GM18951 (cell line): ENCODE results near the gene HSF5.
"Not testable (repeated sequence)": the region's sequence is repeated elsewhere in the genome, so short reads cannot be mapped to it uniquely, and the experiment has no call there.

Experiments
- POLR2A ChIP-seq: IDR thresholded peaks from 4 replicates; pipeline ENCODE4 v1.6.1; 2011; ENCODE audit warnings: mild to moderate bottlenecking; ENCODE audit not compliant: insufficient read length, insufficient read depth; ENCODE audit errors: extremely low read depth
- in situ Hi-C: fragments of 300-500 bp; cut with MboI; formaldehyde crosslinking; loops from one replicate; pipeline ENCODE4 v1.12.0; 2022; ENCODE audit warnings: low sequenced_read_pairs, mixed read lengths, inconsistent platforms; ENCODE audit not compliant: unreplicated experiment

HSF5 gene

GRCh38 chr17:58484600-58484999, 3.6 kb downstream of the HSF5 start:
- in situ Hi-C loops, result no loop called here

GRCh38 chr17:58481798-58482197, 6.4 kb downstream of the HSF5 start:
- in situ Hi-C loops, result not testable (repeated sequence)

More at GRCh38 chr17:58484600-58484999, 3.6 kb downstream of the HSF5 start:
- no peak for TF ChIP-seq POLR2A

DNA sequence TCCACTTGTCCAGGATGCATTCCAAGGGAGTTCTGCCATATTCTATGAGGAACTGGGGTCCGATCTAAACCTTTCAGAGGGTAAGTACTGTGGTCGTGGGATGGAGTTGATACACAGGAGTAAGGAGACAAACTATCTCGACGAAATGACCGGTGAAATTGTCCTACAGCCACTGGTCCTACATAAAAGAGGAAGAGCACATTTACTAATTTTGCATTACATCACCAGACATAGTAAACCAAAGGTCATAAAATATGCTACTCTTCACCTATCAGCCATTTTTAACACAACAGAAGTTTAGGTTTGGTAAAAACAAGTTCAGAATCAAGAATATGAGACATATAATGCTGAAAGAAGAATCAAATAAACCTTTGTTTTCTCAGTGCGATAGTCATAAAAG, 8.1 kb downstream of the HSF5 start:
- in situ Hi-C loops, result no loop called here
- TF ChIP-seq POLR2A, result no peak

GRCh38 chr17:58476812-58477211, 11.4 kb downstream of the HSF5 start:
- in situ Hi-C loops, result no loop called here
- TF ChIP-seq POLR2A, result no peak

GRCh38 chr17:58475985-58476384, 12.2 kb downstream of the HSF5 start:
- in situ Hi-C loops, result no loop called here
- TF ChIP-seq POLR2A, result no peak

GRCh38 chr17:58470356-58470755, 17.9 kb downstream of the HSF5 start:
- no peak for TF ChIP-seq POLR2A
- in situ Hi-C loops, result no loop called here

- no peak for TF ChIP-seq POLR2A
- in situ Hi-C loops, result no loop called here
Observed at GRCh38 chr17:58468944-58469343, 19.3 kb downstream of the HSF5 start.

DNA sequence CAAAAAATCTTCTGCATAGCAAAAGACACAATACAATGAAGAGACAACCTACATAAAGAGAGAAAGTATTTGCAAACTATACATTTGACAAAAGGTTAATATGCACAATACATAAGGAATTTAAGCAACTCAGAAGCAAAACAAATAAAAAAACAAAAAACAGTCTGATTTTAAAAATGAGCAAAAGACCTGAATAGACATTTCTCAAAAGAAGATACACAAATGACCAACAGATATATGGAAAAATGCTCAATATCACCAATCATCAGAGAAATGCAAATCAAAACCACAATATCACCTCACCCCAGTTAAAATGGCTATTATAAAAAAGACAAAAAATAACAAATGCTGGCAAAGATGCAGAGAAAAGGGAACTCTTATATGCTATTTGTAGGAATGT, 32.7 kb downstream of the HSF5 start:
- in situ Hi-C loops, result no loop called here
- no peak for TF ChIP-seq POLR2A

DNA sequence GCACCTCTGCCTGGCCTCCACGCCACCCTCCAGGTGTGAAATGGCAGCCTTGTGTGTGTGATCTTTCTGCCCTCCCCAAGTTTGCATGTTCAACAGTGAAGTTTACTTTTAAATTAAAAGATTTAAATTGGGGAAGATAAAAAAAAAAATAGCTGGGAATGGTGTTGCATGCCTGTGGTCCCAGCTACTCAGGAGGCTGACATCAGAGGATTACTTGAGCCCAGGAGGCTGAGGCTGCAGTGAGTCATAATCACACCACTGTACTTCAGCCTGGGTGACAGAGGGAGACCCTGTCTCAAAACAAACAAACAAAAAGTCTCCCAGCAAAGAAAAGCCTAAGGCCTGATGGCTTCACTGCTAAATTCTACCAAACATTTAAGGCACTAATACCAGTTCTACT, 35.5 kb downstream of the HSF5 start:
- TF ChIP-seq POLR2A, result no peak
- in situ Hi-C loops, result no loop called here

GRCh38 chr17:58447039-58447975, 40.9 kb downstream of the HSF5 start:
- in situ Hi-C loops, result loop anchor here (5.0 kb wide), 1 partner anchor 140 kb away; no protein-coding TSS in a partner anchor
- TF ChIP-seq POLR2A, result no peak

DNA sequence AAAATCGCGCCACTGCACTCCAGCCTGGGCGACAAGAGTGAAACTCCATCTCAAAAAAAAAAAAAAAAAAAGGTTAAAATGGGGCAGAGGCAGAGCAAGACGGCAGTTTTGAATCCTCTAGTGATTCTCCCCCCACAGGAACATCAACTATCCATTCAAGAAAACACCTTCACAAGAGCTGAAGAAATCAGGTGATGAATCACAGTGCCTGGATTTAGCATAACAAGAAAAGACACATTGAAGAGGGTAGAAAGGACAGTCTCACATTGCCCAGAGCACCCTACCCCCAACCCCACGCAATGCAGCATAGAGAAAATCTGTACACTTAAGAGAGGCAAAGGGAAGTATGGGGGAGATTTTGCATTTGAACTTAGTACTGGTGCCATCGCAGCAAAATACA, 42.1 kb downstream of the HSF5 start:
- in situ Hi-C loops, result loop anchor here (5.0 kb wide), 1 partner anchor 139 kb away; no protein-coding TSS in a partner anchor
- TF ChIP-seq POLR2A, result no peak

DNA sequence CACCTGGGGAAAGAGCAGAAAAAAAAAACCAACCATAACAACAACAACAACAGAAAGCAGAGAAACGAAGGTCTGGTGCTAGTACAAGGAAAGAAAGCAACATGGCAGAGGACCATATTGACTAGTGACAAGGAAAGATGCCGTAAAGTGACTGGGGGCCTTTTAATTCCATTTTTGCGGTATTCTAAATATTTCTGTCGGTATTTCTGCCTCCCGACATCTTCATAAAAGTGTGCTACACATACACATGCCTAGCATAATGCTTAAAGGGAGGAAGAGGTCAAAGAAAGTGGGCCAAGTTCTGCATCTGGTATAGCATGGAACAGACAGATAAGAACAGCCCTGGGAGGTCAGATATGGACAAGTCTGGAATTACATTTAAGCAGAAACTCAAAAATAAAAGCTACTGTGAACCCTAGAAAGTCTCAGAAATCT, 51.4 kb downstream of the HSF5 start:
- no peak for TF ChIP-seq POLR2A
- in situ Hi-C loops, result no loop called here

DNA sequence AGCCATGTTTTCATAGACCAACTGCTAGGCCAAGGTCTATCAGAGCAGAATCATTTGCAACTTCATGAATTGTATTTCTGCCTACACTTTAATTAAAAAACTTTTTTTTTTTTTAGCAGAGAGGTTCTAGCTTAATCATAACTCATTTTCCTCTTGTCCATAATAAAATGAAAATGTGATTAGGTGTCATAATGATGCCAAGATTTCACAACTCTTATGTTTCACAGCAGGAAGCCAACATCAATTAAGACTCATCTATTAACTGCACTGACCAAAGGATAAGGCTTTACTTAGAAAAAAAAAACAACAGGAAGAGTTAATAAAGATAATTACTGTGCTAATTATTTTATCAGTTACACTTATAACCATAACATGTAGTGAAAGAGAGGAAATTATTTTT, 52.0 kb downstream of the HSF5 start:
- in situ Hi-C loops, result no loop called here
- no peak for TF ChIP-seq POLR2A
